Cardiac fibroblast (primary cell): ENCODE measurements around the gene PPDPF.

ENCODE experiments used
- DNase-seq, 2 donors: peaks; one replicate each; pipeline versions ENCODE4 v3.0.0 to v3.0.0-alpha.2; 2010; ENCODE audit warnings: low read depth in 2 of 2
- H3K4me3 ChIP-seq, 2 donors: replicated peaks in 1 of 2; 1 replicate in 1 of 2; 2 replicates in 1 of 2; pipeline ENCODE4 v1.5.1; 2011; ENCODE audit warnings: low read depth in 2 of 2, low read length in 2 of 2, mild to moderate bottlenecking in 2 of 2, moderate library complexity in 1 of 2
- CTCF ChIP-seq: IDR thresholded peaks from one replicate; pipeline ENCODE4 v1.5.1; 2011; ENCODE audit warnings: low read depth, mild to moderate bottlenecking, low read length, inconsistent platforms

PPDPF gene

GRCh38 chr20:63497138-63497945, 23.2 kb upstream of the PPDPF start:
- TF ChIP-seq CTCF = no peak
- no peak for DNase-seq
- no peak overlapping the region for H3K4me3 ChIP-seq

- TF ChIP-seq CTCF = no peak
- H3K4me3 ChIP-seq = no peak overlapping the region
- DNase-seq = peak in 1 of 2 donors; percentile 46
These were observed 22.3 kb upstream of the PPDPF start for GRCh38 chr20:63497946-63498935.

GRCh38 chr20:63498960-63499337, 21.6 kb upstream of the PPDPF start, which contains the start of gene EEF1A2:
TSS of gene EEF1A2 (minus strand) at chr20:63499083. CDS start at chr20:63497763, 1,320 bp downstream.
- no peak for TF ChIP-seq CTCF
- H3K4me3 ChIP-seq = no peak within 1 kb of the TSS
- no peak for DNase-seq

GRCh38 chr20:63499338-63499969, 21.1 kb upstream of the PPDPF start:
- no peak overlapping the region for H3K4me3 ChIP-seq
- no peak for DNase-seq

GRCh38 chr20:63500151-63500901, 20.2 kb upstream of the PPDPF start:
- no peak for TF ChIP-seq CTCF
- no peak overlapping the region for H3K4me3 ChIP-seq
- no peak for DNase-seq

More at GRCh38 chr20:63499338-63499969, 21.1 kb upstream of the PPDPF start:
- TF ChIP-seq CTCF = no peak
